HepG2 (cell line): ENCODE results near the gene CACNA2D1.

Source experiments
- GABPA ChIP-seq, 2 experiments: IDR thresholded peaks; 2 replicates each; pipeline ENCODE4 v1.6.1; 2011 to 2016; ENCODE audit warnings: low read depth in 2 of 2, low read length in 1 of 2, missing biosample characterization in 1 of 2, missing genetic modification characterization in 1 of 2
- GABPB1 ChIP-seq: IDR thresholded peaks from 2 replicates; pipeline ENCODE4 v1.6.1; 2016; ENCODE audit warnings: mild to moderate bottlenecking, missing genetic modification reagents, moderate library complexity, missing compliant biosample characterization
- PATZ1 ChIP-seq: sonication (generic); formaldehyde crosslinking; IDR thresholded peaks from 2 replicates; pipeline ENCODE4 v1.4.0; 2020; ENCODE audit warnings: missing genetic modification reagents
- POLR2AphosphoS5 ChIP-seq: IDR thresholded peaks from 2 replicates; pipeline ENCODE4 v1.6.1; 2012; ENCODE audit warnings: low read depth, low read length
- SRY ChIP-seq: sonication (generic); formaldehyde crosslinking; IDR thresholded peaks from 2 replicates; pipeline ENCODE4 v1.8.0; 2022; ENCODE audit warnings: mild to moderate bottlenecking, missing genetic modification reagents
- SSRP1 ChIP-seq: IDR thresholded peaks from 2 replicates; pipeline ENCODE4 v1.6.1; 2016; ENCODE audit warnings: control low read depth
- TOE1 ChIP-seq: sonication (generic); formaldehyde crosslinking; IDR thresholded peaks from 2 replicates; pipeline ENCODE4 v1.4.0; 2020; ENCODE audit warnings: mild to moderate bottlenecking, missing genetic modification reagents
- ZNF17 ChIP-seq: sonication (generic); formaldehyde crosslinking; IDR thresholded peaks from 2 replicates; pipeline ENCODE4 v1.5.0; 2020; ENCODE audit warnings: mild to moderate bottlenecking, missing genetic modification reagents
- ZNF18 ChIP-seq: sonication (generic); formaldehyde crosslinking; IDR thresholded peaks from 2 replicates; pipeline ENCODE4 v1.8.0; 2022; ENCODE audit warnings: mild to moderate bottlenecking, missing genetic modification reagents; ENCODE audit not compliant: insufficient replicate concordance
- ZNF232 ChIP-seq: sonication (generic); formaldehyde crosslinking; IDR thresholded peaks from 2 replicates; pipeline ENCODE4 v1.4.0; 2020; ENCODE audit warnings: missing genetic modification reagents, borderline replicate concordance
- ZNF34 ChIP-seq: sonication (generic); formaldehyde crosslinking; IDR thresholded peaks from 2 replicates; pipeline ENCODE4 v1.4.0; 2020; ENCODE audit warnings: mild to moderate bottlenecking, missing genetic modification reagents, borderline replicate concordance
- TF ChIP-seq, protein P1 (sequence below): sonication (generic); formaldehyde crosslinking; IDR thresholded peaks from 2 replicates; pipeline ENCODE4 v1.5.0; 2020; ENCODE audit warnings: mild to moderate bottlenecking, missing genetic modification reagents, moderate library complexity

- TF ChIP-seq, protein P1, sequence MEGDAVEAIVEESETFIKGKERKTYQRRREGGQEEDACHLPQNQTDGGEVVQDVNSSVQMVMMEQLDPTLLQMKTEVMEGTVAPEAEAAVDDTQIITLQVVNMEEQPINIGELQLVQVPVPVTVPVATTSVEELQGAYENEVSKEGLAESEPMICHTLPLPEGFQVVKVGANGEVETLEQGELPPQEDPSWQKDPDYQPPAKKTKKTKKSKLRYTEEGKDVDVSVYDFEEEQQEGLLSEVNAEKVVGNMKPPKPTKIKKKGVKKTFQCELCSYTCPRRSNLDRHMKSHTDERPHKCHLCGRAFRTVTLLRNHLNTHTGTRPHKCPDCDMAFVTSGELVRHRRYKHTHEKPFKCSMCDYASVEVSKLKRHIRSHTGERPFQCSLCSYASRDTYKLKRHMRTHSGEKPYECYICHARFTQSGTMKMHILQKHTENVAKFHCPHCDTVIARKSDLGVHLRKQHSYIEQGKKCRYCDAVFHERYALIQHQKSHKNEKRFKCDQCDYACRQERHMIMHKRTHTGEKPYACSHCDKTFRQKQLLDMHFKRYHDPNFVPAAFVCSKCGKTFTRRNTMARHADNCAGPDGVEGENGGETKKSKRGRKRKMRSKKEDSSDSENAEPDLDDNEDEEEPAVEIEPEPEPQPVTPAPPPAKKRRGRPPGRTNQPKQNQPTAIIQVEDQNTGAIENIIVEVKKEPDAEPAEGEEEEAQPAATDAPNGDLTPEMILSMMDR (CRISPR knock-in tag): no peak
- no peak for TF ChIP-seq PATZ1 (CRISPR knock-in tag)
- TF ChIP-seq GABPB1 (CRISPR knock-in tag): no peak
- no peak for TF ChIP-seq ZNF34 (CRISPR knock-in tag)
- no peak for TF ChIP-seq SSRP1 (CRISPR knock-in tag)
- TF ChIP-seq ZNF232: no peak
- no peak for TF ChIP-seq ZNF17 (CRISPR knock-in tag)
- no peak for TF ChIP-seq TOE1
- no peak for TF ChIP-seq ZNF18 (CRISPR knock-in tag)
- no peak for TF ChIP-seq SRY
- no peak for TF ChIP-seq GABPA (IDR thresholded peaks at IDR 0.05; ENCODE audit: low read depth, low read length)
- TF ChIP-seq GABPA (CRISPR knock-in tag; IDR thresholded peaks at IDR 0.05; ENCODE audit: low read depth): no peak
- no peak for TF ChIP-seq POLR2AphosphoS5
Observed at GRCh38 chr7:82275342-82275741, 168.2 kb downstream of the CACNA2D1 start.
